Measurements from ENCODE around the gene ABCC8.

The ABCC8 gene

GRCh38 chr11:17405232-17406005, 71.2 kb downstream of the ABCC8 start:
- DNase-seq (ENCODE audit: extremely low read depth, low read depth): peak; percentile 39
- no peak for TF ChIP-seq CTCF (IDR thresholded peaks at IDR 0.05; ENCODE audit: low read depth, low read length, missing control alignments)
- no peak overlapping the region for H3K4me3 ChIP-seq (replicated peaks; ENCODE audit: low read depth, low read length)

- DNase-seq (ENCODE audit: extremely low read depth, low read depth): no peak
Observed at GRCh38 chr11:17403980-17404759, 72.5 kb downstream of the ABCC8 start.

GRCh38 chr11:17402486-17402885, 74.2 kb downstream of the ABCC8 start:
- TF ChIP-seq CTCF (IDR thresholded peaks at IDR 0.05; ENCODE audit: low read depth, low read length, missing control alignments): no peak
- no peak for DNase-seq (ENCODE audit: extremely low read depth, low read depth)
- H3K4me3 ChIP-seq (replicated peaks; ENCODE audit: low read depth, low read length): no peak overlapping the region

More at GRCh38 chr11:17403980-17404759, 72.5 kb downstream of the ABCC8 start:
- TF ChIP-seq CTCF (IDR thresholded peaks at IDR 0.05; ENCODE audit: low read depth, low read length, missing control alignments): no peak
- no peak overlapping the region for H3K4me3 ChIP-seq (replicated peaks; ENCODE audit: low read depth, low read length)

- TF ChIP-seq CTCF (IDR thresholded peaks at IDR 0.05; ENCODE audit: low read depth, low read length, missing control alignments): no peak
- H3K4me3 ChIP-seq (replicated peaks; ENCODE audit: low read depth, low read length): no peak overlapping the region
- DNase-seq (ENCODE audit: extremely low read depth, low read depth): no peak
Observed at GRCh38 chr11:17401841-17402240, 74.8 kb downstream of the ABCC8 start.

- H3K4me3 ChIP-seq (replicated peaks; ENCODE audit: low read depth, low read length): no peak overlapping the region
- no peak for DNase-seq (ENCODE audit: extremely low read depth, low read depth)
Observed at GRCh38 chr11:17401316-17401715, 75.3 kb downstream of the ABCC8 start.

More at GRCh38 chr11:17401316-17401715, 75.3 kb downstream of the ABCC8 start:
- no peak for TF ChIP-seq CTCF (IDR thresholded peaks at IDR 0.05; ENCODE audit: low read depth, low read length, missing control alignments)
